ENCODE results near the gene GLI3.
A peak's percentile ranks its signal among the peaks of the same experiment; 100 is the strongest.

GLI3 gene

GRCh38 chr7:42272793-42273665 lies 36.0 kb upstream of the GLI3 start:
- TF ChIP-seq CTCF (IDR thresholded peaks at IDR 0.05; ENCODE audit: low read depth, low read length), result peak; percentile 54
- DNase-seq, result no peak

DNA sequence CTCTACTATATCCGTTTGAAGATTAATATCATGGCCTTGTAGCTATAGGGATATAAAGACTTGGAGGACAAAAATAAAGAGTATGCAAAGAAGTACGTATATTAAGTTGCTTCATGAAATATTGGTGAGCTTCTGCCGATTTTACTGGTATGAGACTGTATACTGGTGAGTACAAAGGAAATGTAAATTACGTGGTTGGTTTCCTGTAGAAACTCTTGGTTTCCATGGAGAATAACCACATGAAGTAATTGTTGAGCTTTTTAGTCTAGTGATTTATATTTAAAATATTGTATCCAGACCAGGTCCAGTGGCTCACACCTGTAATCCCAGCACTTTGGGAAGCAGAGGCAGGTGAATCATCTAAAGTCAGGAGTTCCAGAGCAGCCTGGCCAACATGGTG lies 32.2 kb upstream of the GLI3 start:
- no peaks in the 10 kb centered on the region for H3K9me3 ChIP-seq (ENCODE audit: severe bottlenecking)
- no peak for DNase-seq
- no peak overlapping the region for H3K4me3 ChIP-seq (ENCODE audit: low read depth, low read length)
- no peak for TF ChIP-seq CTCF (IDR thresholded peaks at IDR 0.05; ENCODE audit: low read depth, low read length)
- H3K36me3 ChIP-seq, result no peaks in the 10 kb centered on the region
- no peaks in the 10 kb centered on the region for H3K27me3 ChIP-seq (ENCODE audit: insufficient read depth, low read depth, severe bottlenecking)
- no peak overlapping the region for H3K27ac ChIP-seq

More at GRCh38 chr7:42272793-42273665, 36.0 kb upstream of the GLI3 start:
- H3K27ac ChIP-seq, result no peak overlapping the region
- no peaks in the 10 kb centered on the region for H3K27me3 ChIP-seq (ENCODE audit: insufficient read depth, low read depth, severe bottlenecking)
- H3K9me3 ChIP-seq (ENCODE audit: severe bottlenecking), result no peaks in the 10 kb centered on the region
- no peaks in the 10 kb centered on the region for H3K36me3 ChIP-seq
- no peak overlapping the region for H3K4me3 ChIP-seq (ENCODE audit: low read depth, low read length)

DNA sequence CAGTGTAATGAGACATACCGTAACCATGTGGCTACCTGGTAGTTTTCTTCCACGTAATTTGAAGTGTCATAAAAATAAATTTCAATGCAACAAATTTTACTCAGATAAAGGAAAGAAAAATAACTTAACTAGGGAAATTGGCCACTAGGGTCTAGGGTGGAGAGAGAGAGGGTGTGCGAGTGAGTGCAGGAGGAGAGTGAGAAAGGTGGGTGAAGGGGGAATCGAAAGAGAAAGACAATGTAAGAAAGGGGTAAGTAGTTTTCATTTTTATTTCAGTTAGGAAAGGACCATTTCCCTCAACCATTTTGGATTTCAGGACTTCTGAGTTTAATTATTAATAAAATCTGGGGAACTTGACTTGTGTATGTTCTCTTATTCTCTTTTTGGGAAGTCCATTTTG lies 27.7 kb upstream of the GLI3 start:
- Histone ChIP-seq H3K9me3 (ENCODE audit: severe bottlenecking) (no peaks in the 10 kb centered on the region), H3K4me3 (ENCODE audit: low read depth, low read length) (no peak overlapping the region), H3K27me3 (ENCODE audit: insufficient read depth, low read depth, severe bottlenecking) (no peaks in the 10 kb centered on the region), H3K27ac (no peak overlapping the region), H3K36me3 (no peaks in the 10 kb centered on the region)
- no peak for TF ChIP-seq CTCF (IDR thresholded peaks at IDR 0.05; ENCODE audit: low read depth, low read length)
- no peak for DNase-seq

DNA sequence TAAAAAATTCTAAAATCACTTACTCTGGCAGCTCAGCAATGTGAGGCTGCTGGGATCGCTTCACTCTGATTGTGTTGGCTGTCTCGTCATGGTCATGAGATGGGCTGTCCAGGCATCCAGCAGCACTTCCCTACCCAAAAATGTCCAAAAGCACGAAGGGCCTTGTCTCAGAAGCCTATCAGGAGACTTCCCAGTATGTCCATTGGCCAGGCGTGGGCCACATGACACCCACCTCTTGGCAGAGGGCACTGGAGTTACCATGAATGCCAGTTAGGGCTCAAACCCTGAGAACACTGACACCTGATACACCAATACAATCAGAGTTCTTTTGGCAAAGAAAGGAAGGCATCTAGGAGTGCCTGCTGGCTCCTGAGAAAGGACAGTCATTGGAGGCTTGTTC lies 27.0 kb upstream of the GLI3 start:
- Histone ChIP-seq H3K36me3 (no peaks in the 10 kb centered on the region), H3K4me3 (ENCODE audit: low read depth, low read length) (no peak overlapping the region), H3K27me3 (ENCODE audit: insufficient read depth, low read depth, severe bottlenecking) (no peaks in the 10 kb centered on the region), H3K27ac (no peak overlapping the region), H3K9me3 (ENCODE audit: severe bottlenecking) (no peaks in the 10 kb centered on the region)
- no peak for DNase-seq
- no peak for TF ChIP-seq CTCF (IDR thresholded peaks at IDR 0.05; ENCODE audit: low read depth, low read length)

DNA sequence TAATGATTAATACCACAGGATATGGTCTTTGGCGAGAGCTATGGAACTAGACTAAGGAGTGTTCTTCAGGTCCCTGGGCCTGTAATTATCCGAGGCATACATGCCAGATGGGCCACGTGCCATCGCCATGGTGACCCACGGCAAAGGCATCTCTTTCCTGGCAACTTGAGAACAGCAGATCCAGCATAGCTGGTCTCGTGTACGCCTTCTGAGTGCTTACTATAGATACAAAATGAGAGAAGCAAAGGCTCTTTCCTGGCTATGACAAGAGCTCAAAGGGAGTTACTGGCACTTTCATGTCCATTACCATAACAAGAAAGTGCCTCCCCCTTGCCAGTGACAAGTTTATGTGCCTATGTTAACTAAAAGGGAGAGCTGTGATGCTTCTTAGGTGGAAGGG lies 26.0 kb upstream of the GLI3 start:
- H3K36me3 ChIP-seq, result no peaks in the 10 kb centered on the region
- no peak overlapping the region for H3K4me3 ChIP-seq (ENCODE audit: low read depth, low read length)
- no peaks in the 10 kb centered on the region for H3K27me3 ChIP-seq (ENCODE audit: insufficient read depth, low read depth, severe bottlenecking)
- H3K9me3 ChIP-seq (ENCODE audit: severe bottlenecking), result no peaks in the 10 kb centered on the region
- TF ChIP-seq CTCF (IDR thresholded peaks at IDR 0.05; ENCODE audit: low read depth, low read length), result no peak
- no peak overlapping the region for H3K27ac ChIP-seq
- DNase-seq, result peak; percentile 19

- no peak for TF ChIP-seq CTCF (IDR thresholded peaks at IDR 0.05; ENCODE audit: low read depth, low read length)
- no peak for DNase-seq
Observed at GRCh38 chr7:42254217-42254616, 17.2 kb upstream of the GLI3 start.

More at GRCh38 chr7:42254217-42254616, 17.2 kb upstream of the GLI3 start:
- H3K27me3 ChIP-seq (ENCODE audit: insufficient read depth, low read depth, severe bottlenecking), result no peaks in the 10 kb centered on the region
- H3K27ac ChIP-seq, result no peak overlapping the region
- no peaks in the 10 kb centered on the region for H3K36me3 ChIP-seq
- H3K9me3 ChIP-seq (ENCODE audit: severe bottlenecking), result no peaks in the 10 kb centered on the region
- no peak overlapping the region for H3K4me3 ChIP-seq (ENCODE audit: low read depth, low read length)
